ENCODE results near the gene ST8SIA4.

Gene ST8SIA4

GRCh38 chr5:100803397-100803796, 99.7 kb downstream of the ST8SIA4 start:
- no peaks in the 10 kb centered on the region for H3K9me3 ChIP-seq (ENCODE audit: control insufficient read depth, low read length)
- no peaks in the 10 kb centered on the region for H3K36me3 ChIP-seq (ENCODE audit: control insufficient read depth in 1 of 2, insufficient read depth in 2 of 2, low read depth in 1 of 2, low read length in 2 of 2)
- no peak overlapping the region for H2BK15ac ChIP-seq (ENCODE audit: low read depth, poor library complexity, severe bottlenecking)
- H3K23ac ChIP-seq (ENCODE audit: low read length in 2 of 2): no peak overlapping the region
- H4K91ac ChIP-seq (ENCODE audit: low read length): no peak overlapping the region
- H3K4me1 ChIP-seq (ENCODE audit: control insufficient read depth, insufficient read depth, low read depth, low read length): no peaks in the 10 kb centered on the region
- H2BK5ac ChIP-seq (ENCODE audit: low read depth, low read length, poor library complexity, severe bottlenecking): no peak overlapping the region
- H2BK12ac ChIP-seq (ENCODE audit: low read length in 2 of 2): no peak overlapping the region
- no peaks in the 10 kb centered on the region for H3K79me1 ChIP-seq (replicated peaks; ENCODE audit: low read length, poor library complexity, severe bottlenecking)
- no peak overlapping the region for H3K18ac ChIP-seq (ENCODE audit: low read depth in 1 of 2, low read length in 2 of 2)
- no peak overlapping the region for H3K27ac ChIP-seq (ENCODE audit: low read length, poor library complexity, severe bottlenecking)
- no peak overlapping the region for H2AK5ac ChIP-seq (ENCODE audit: low read length, severe bottlenecking)
- H2AFZ ChIP-seq (ENCODE audit: low read depth, low read length): no peak overlapping the region
- no peak overlapping the region for H4K8ac ChIP-seq (ENCODE audit: low read length)
- H2BK120ac ChIP-seq (ENCODE audit: low read depth, low read length): no peak overlapping the region
- H3K4me2 ChIP-seq (ENCODE audit: low read length, poor library complexity, severe bottlenecking): no peak overlapping the region
- peak; percentile 57 for DNase-seq
- no peak overlapping the region for H3K14ac ChIP-seq (ENCODE audit: low read length in 2 of 2)
- no peaks in the 10 kb centered on the region for H3K27me3 ChIP-seq (ENCODE audit: control insufficient read depth in 1 of 2, insufficient read depth in 1 of 2, low read length in 2 of 2)
- no peak overlapping the region for H3K4me3 ChIP-seq (ENCODE audit: insufficient read depth in 1 of 2, low read depth in 1 of 2, low read length in 2 of 2)
- H3K4ac ChIP-seq (ENCODE audit: low read depth in 1 of 2, low read length in 2 of 2): no peak overlapping the region
- no peak overlapping the region for H3K9ac ChIP-seq (ENCODE audit: low read length)
- 60% methylated on average over 2 of the region's 2 CpGs for WGBS

GRCh38 chr5:100802208-100802607, 100.9 kb downstream of the ST8SIA4 start:
- Histone ChIP-seq H3K4me2 (ENCODE audit: low read length, poor library complexity, severe bottlenecking) (no peak overlapping the region), H3K79me1 (replicated peaks; ENCODE audit: low read length, poor library complexity, severe bottlenecking) (no peaks in the 10 kb centered on the region), H3K14ac (ENCODE audit: low read length in 2 of 2) (no peak overlapping the region), H3K4me3 (ENCODE audit: insufficient read depth in 1 of 2, low read depth in 1 of 2, low read length in 2 of 2) (no peak overlapping the region), H2BK120ac (ENCODE audit: low read depth, low read length) (no peak overlapping the region), H4K8ac (ENCODE audit: low read length) (no peak overlapping the region), H2AK5ac (ENCODE audit: low read length, severe bottlenecking) (no peak overlapping the region), H3K18ac (ENCODE audit: low read depth in 1 of 2, low read length in 2 of 2) (no peak overlapping the region), H2AFZ (ENCODE audit: low read depth, low read length) (no peak overlapping the region), H3K36me3 (ENCODE audit: control insufficient read depth in 1 of 2, insufficient read depth in 2 of 2, low read depth in 1 of 2, low read length in 2 of 2) (no peaks in the 10 kb centered on the region), H2BK5ac (ENCODE audit: low read depth, low read length, poor library complexity, severe bottlenecking) (no peak overlapping the region), H3K9me3 (ENCODE audit: control insufficient read depth, low read length) (no peaks in the 10 kb centered on the region), H4K91ac (ENCODE audit: low read length) (no peak overlapping the region), H2BK15ac (ENCODE audit: low read depth, poor library complexity, severe bottlenecking) (no peak overlapping the region), H3K23ac (ENCODE audit: low read length in 2 of 2) (no peak overlapping the region), H3K27me3 (ENCODE audit: control insufficient read depth in 1 of 2, insufficient read depth in 1 of 2, low read length in 2 of 2) (no peaks in the 10 kb centered on the region), H3K27ac (ENCODE audit: low read length, poor library complexity, severe bottlenecking) (no peak overlapping the region), H3K4ac (ENCODE audit: low read depth in 1 of 2, low read length in 2 of 2) (no peak overlapping the region), H3K9ac (ENCODE audit: low read length) (no peak overlapping the region), H3K4me1 (ENCODE audit: control insufficient read depth, insufficient read depth, low read depth, low read length) (no peaks in the 10 kb centered on the region), H2BK12ac (ENCODE audit: low read length in 2 of 2) (no peak overlapping the region)
- DNase-seq: no peak
- 100% methylated on average over 1 of the region's 2 CpGs for WGBS

- no peak overlapping the region for H3K4me2 ChIP-seq (ENCODE audit: low read length, poor library complexity, severe bottlenecking)
- H2BK120ac ChIP-seq (ENCODE audit: low read depth, low read length): no peak overlapping the region
- H2AK5ac ChIP-seq (ENCODE audit: low read length, severe bottlenecking): no peak overlapping the region
- no peak overlapping the region for H4K91ac ChIP-seq (ENCODE audit: low read length)
- no peaks in the 10 kb centered on the region for H3K27me3 ChIP-seq (ENCODE audit: control insufficient read depth in 1 of 2, insufficient read depth in 1 of 2, low read length in 2 of 2)
- H3K4me1 ChIP-seq (ENCODE audit: control insufficient read depth, insufficient read depth, low read depth, low read length): no peaks in the 10 kb centered on the region
- H2AFZ ChIP-seq (ENCODE audit: low read depth, low read length): no peak overlapping the region
- H3K4ac ChIP-seq (ENCODE audit: low read depth in 1 of 2, low read length in 2 of 2): no peak overlapping the region
- H4K8ac ChIP-seq (ENCODE audit: low read length): no peak overlapping the region
- H3K23ac ChIP-seq (ENCODE audit: low read length in 2 of 2): no peak overlapping the region
- H3K9me3 ChIP-seq (ENCODE audit: control insufficient read depth, low read length): no peaks in the 10 kb centered on the region
- no peak overlapping the region for H3K27ac ChIP-seq (ENCODE audit: low read length, poor library complexity, severe bottlenecking)
- H3K18ac ChIP-seq (ENCODE audit: low read depth in 1 of 2, low read length in 2 of 2): no peak overlapping the region
- no peaks in the 10 kb centered on the region for H3K79me1 ChIP-seq (replicated peaks; ENCODE audit: low read length, poor library complexity, severe bottlenecking)
- no peak for DNase-seq
- no peak overlapping the region for H2BK5ac ChIP-seq (ENCODE audit: low read depth, low read length, poor library complexity, severe bottlenecking)
- 97% methylated on average over 5 of the region's 5 CpGs for WGBS
- H3K9ac ChIP-seq (ENCODE audit: low read length): no peak overlapping the region
- H3K4me3 ChIP-seq (ENCODE audit: insufficient read depth in 1 of 2, low read depth in 1 of 2, low read length in 2 of 2): no peak overlapping the region
- H2BK15ac ChIP-seq (ENCODE audit: low read depth, poor library complexity, severe bottlenecking): no peak overlapping the region
- no peaks in the 10 kb centered on the region for H3K36me3 ChIP-seq (ENCODE audit: control insufficient read depth in 1 of 2, insufficient read depth in 2 of 2, low read depth in 1 of 2, low read length in 2 of 2)
- no peak overlapping the region for H3K14ac ChIP-seq (ENCODE audit: low read length in 2 of 2)
- H2BK12ac ChIP-seq (ENCODE audit: low read length in 2 of 2): no peak overlapping the region
These were observed 102.5 kb downstream of the ST8SIA4 start for GRCh38 chr5:100800562-100800961.

GRCh38 chr5:100799166-100799565, 103.9 kb downstream of the ST8SIA4 start:
- Histone ChIP-seq H3K4ac (ENCODE audit: low read depth in 1 of 2, low read length in 2 of 2) (no peak overlapping the region), H3K27ac (ENCODE audit: low read length, poor library complexity, severe bottlenecking) (no peak overlapping the region), H3K27me3 (ENCODE audit: control insufficient read depth in 1 of 2, insufficient read depth in 1 of 2, low read length in 2 of 2) (no peaks in the 10 kb centered on the region), H3K14ac (ENCODE audit: low read length in 2 of 2) (no peak overlapping the region), H2AK5ac (ENCODE audit: low read length, severe bottlenecking) (no peak overlapping the region), H3K36me3 (ENCODE audit: control insufficient read depth in 1 of 2, insufficient read depth in 2 of 2, low read depth in 1 of 2, low read length in 2 of 2) (no peaks in the 10 kb centered on the region), H3K9ac (ENCODE audit: low read length) (no peak overlapping the region), H2AFZ (ENCODE audit: low read depth, low read length) (no peak overlapping the region), H4K8ac (ENCODE audit: low read length) (no peak overlapping the region), H3K4me1 (ENCODE audit: control insufficient read depth, insufficient read depth, low read depth, low read length) (no peaks in the 10 kb centered on the region), H2BK5ac (ENCODE audit: low read depth, low read length, poor library complexity, severe bottlenecking) (no peak overlapping the region), H3K9me3 (ENCODE audit: control insufficient read depth, low read length) (no peaks in the 10 kb centered on the region), H3K18ac (ENCODE audit: low read depth in 1 of 2, low read length in 2 of 2) (no peak overlapping the region), H2BK12ac (ENCODE audit: low read length in 2 of 2) (no peak overlapping the region), H3K79me1 (replicated peaks; ENCODE audit: low read length, poor library complexity, severe bottlenecking) (no peaks in the 10 kb centered on the region), H3K4me2 (ENCODE audit: low read length, poor library complexity, severe bottlenecking) (no peak overlapping the region), H3K4me3 (ENCODE audit: insufficient read depth in 1 of 2, low read depth in 1 of 2, low read length in 2 of 2) (no peak overlapping the region), H3K23ac (ENCODE audit: low read length in 2 of 2) (no peak overlapping the region), H4K91ac (ENCODE audit: low read length) (no peak overlapping the region), H2BK120ac (ENCODE audit: low read depth, low read length) (no peak overlapping the region), H2BK15ac (ENCODE audit: low read depth, poor library complexity, severe bottlenecking) (no peak overlapping the region)
- DNase-seq: no peak
- 97% methylated on average over 2 of the region's 2 CpGs for WGBS

Measured in mesenchymal stem cell (in vitro differentiated cells and primary cell).